ENCODE results near the gene DCLK1. TPM values are rescaled to one million over a fixed set of nuclear protein-coding genes. Genes with fewer than 3 reads are reported as not detected.

Gene DCLK1
- total RNA-seq, 1 experiment from 2014 or later: 36.2 TPM

- H3K4me1 Mint-ChIP-seq: no peaks in the 10 kb centered on the region
- no peak overlapping the region for H3K27ac ChIP-seq (ENCODE audit: insufficient read length, low read depth, low read length)
- H3K36me3 Mint-ChIP-seq (ENCODE audit: insufficient read depth in 1 of 3, low read depth in 3 of 3): peaks cover 0 to 5% (median 4%) of the 10 kb centered on the region in 3 experiments; a peak in 2 of 7 replicates
Measured at GRCh38 chr13:35843272-35843671, 287.9 kb downstream of the DCLK1 start.

More at GRCh38 chr13:35843272-35843671, 287.9 kb downstream of the DCLK1 start:
- Histone ChIP-seq H3K79me2 (ENCODE audit: insufficient read depth, low read length) (no peaks in the 10 kb centered on the region), H2BK5ac (ENCODE audit: insufficient read length, low read length) (no peak overlapping the region), H4K8ac (replicated peaks; ENCODE audit: insufficient read length, low read depth, low read length) (no peak overlapping the region), H3K56ac (ENCODE audit: insufficient read length, low read depth, low read length) (no peak overlapping the region), H3K14ac (ENCODE audit: insufficient read depth, low read length) (no peak overlapping the region), H2AFZ (ENCODE audit: low read length) (no peak overlapping the region), H3K23ac (ENCODE audit: insufficient read length, low read depth, low read length) (no peak overlapping the region), H4K91ac (ENCODE audit: insufficient read length, low read depth, low read length) (no peak overlapping the region), H2BK120ac (ENCODE audit: low read depth, low read length, poor library complexity, severe bottlenecking) (no peak overlapping the region), H3K27me3 (ENCODE audit: insufficient read depth, low read length) (no peaks in the 10 kb centered on the region), H3K18ac (ENCODE audit: insufficient read length, low read depth, low read length) (no peak overlapping the region), H4K20me1 (ENCODE audit: control insufficient read depth, insufficient read depth, insufficient read length) (no peaks in the 10 kb centered on the region), H2BK15ac (ENCODE audit: low read depth, low read length) (no peak overlapping the region), H2AK5ac (ENCODE audit: insufficient read length, low read length) (no peak overlapping the region), H3K79me1 (ENCODE audit: insufficient read depth, low read depth, low read length, poor library complexity, severe bottlenecking) (no peaks in the 10 kb centered on the region), H3K4me2 (ENCODE audit: insufficient read depth, insufficient read length, low read length) (no peak overlapping the region), H3K4ac (ENCODE audit: low read depth, low read length) (no peak overlapping the region), H4K5ac (ENCODE audit: insufficient read length, low read depth, low read length) (no peak overlapping the region), H2BK12ac (ENCODE audit: insufficient read length, low read depth, low read length) (no peak overlapping the region), H3K4me1 (ENCODE audit: insufficient read depth, low read length) (no peaks in the 10 kb centered on the region), H3T11ph (ENCODE audit: low read length) (no peak overlapping the region), H3K9me3 (ENCODE audit: control insufficient read depth, low read depth, low read length) (no peaks in the 10 kb centered on the region), H3K23me2 (ENCODE audit: insufficient read length, low read depth, low read length, poor library complexity, severe bottlenecking) (no peaks in the 10 kb centered on the region), H2BK20ac (ENCODE audit: low read depth, low read length, poor library complexity, severe bottlenecking) (no peak overlapping the region), H3K9ac (ENCODE audit: extremely low read depth, insufficient read length, low read length) (no peak overlapping the region)
- no peak for TF ChIP-seq CTCF (conservative IDR thresholded peaks at IDR 0.05)
- no peaks in the 10 kb centered on the region for H3K27me3 Mint-ChIP-seq (ENCODE audit: low read depth)
- H3K27ac Mint-ChIP-seq: no peak overlapping the region
- no peaks in the 10 kb centered on the region for H3K9me3 Mint-ChIP-seq
- no peak overlapping the region for H3K4me3 Mint-ChIP-seq
- no peak for DNase-seq
